Glutamatergic neuron (in vitro differentiated cells): Measurements from ENCODE around the gene CECR2. TPM values are rescaled to one million over a fixed set of nuclear protein-coding genes. Genes with fewer than 3 reads are reported as not detected.
A peak's percentile ranks its signal among the peaks of the same experiment; 100 is the strongest.

ENCODE experiments used
- DNase-seq: peaks from one replicate; pipeline ENCODE4 v3.0.0; 2022
- H3K27ac Mint-ChIP-seq: one replicate; pipeline ENCODE4 v1.8.0; 2020; ENCODE audit warnings: mild to moderate bottlenecking, mixed read lengths, inconsistent platforms; ENCODE audit not compliant: unreplicated experiment
- H3K27me3 Mint-ChIP-seq: one replicate; pipeline ENCODE4 v1.8.0; 2020; ENCODE audit warnings: mild to moderate bottlenecking, moderate library complexity, mixed read lengths, inconsistent platforms; ENCODE audit not compliant: unreplicated experiment
- H3K36me3 Mint-ChIP-seq: one replicate; pipeline ENCODE4 v1.8.0; 2020; ENCODE audit warnings: mild to moderate bottlenecking, mixed read lengths, inconsistent platforms; ENCODE audit not compliant: unreplicated experiment
- H3K4me1 Mint-ChIP-seq: one replicate; pipeline ENCODE4 v1.8.0; 2020; ENCODE audit warnings: mild to moderate bottlenecking, low read depth, mixed read lengths, inconsistent platforms; ENCODE audit not compliant: unreplicated experiment
- H3K4me3 Mint-ChIP-seq: one replicate; pipeline ENCODE4 v1.8.0; 2020; ENCODE audit warnings: mild to moderate bottlenecking, mixed read lengths, inconsistent platforms; ENCODE audit not compliant: unreplicated experiment
- H3K9me3 Mint-ChIP-seq: one replicate; pipeline ENCODE4 v1.8.0; 2020; ENCODE audit warnings: mild to moderate bottlenecking, moderate library complexity, mixed read lengths, inconsistent platforms; ENCODE audit not compliant: unreplicated experiment
- total RNA-seq: library from RNA; stranded (reverse); fragmentation: NEBNext Ultra II Directional; extraction: Animal tissue kit (Norgen Biotek cat#: 25700); gene quantifications from one replicate; pipeline ENCODE4 v1.2.1, GENCODE V29; 2021; ENCODE audit not compliant: unreplicated experiment
- TF ChIP-seq, protein P1 (sequence below): fragments of 200-600 bp; sonication (generic); IDR thresholded peaks from one replicate; pipeline ENCODE4 v1.5.0; 2021; ENCODE audit not compliant: partially characterized antibody, unreplicated experiment

CECR2 gene
- total RNA-seq, 1 donor from 2014 or later = 178 TPM

- H3K36me3 Mint-ChIP-seq = no peaks in the 10 kb centered on the region
- no peak for DNase-seq
- no peak overlapping the region for H3K4me3 Mint-ChIP-seq
- peaks cover 64% of the 10 kb centered on the region for H3K4me1 Mint-ChIP-seq
- H3K27me3 Mint-ChIP-seq = peaks cover 8% of the 10 kb centered on the region
- peaks cover 3% of the 10 kb centered on the region for H3K9me3 Mint-ChIP-seq
- TF ChIP-seq, protein P1, sequence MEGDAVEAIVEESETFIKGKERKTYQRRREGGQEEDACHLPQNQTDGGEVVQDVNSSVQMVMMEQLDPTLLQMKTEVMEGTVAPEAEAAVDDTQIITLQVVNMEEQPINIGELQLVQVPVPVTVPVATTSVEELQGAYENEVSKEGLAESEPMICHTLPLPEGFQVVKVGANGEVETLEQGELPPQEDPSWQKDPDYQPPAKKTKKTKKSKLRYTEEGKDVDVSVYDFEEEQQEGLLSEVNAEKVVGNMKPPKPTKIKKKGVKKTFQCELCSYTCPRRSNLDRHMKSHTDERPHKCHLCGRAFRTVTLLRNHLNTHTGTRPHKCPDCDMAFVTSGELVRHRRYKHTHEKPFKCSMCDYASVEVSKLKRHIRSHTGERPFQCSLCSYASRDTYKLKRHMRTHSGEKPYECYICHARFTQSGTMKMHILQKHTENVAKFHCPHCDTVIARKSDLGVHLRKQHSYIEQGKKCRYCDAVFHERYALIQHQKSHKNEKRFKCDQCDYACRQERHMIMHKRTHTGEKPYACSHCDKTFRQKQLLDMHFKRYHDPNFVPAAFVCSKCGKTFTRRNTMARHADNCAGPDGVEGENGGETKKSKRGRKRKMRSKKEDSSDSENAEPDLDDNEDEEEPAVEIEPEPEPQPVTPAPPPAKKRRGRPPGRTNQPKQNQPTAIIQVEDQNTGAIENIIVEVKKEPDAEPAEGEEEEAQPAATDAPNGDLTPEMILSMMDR = no peak
- no peak overlapping the region for H3K27ac Mint-ChIP-seq
Measured at GRCh38 chr22:17376950-17377349, 7.7 kb downstream of the CECR2 start.

- TF ChIP-seq, protein P1 = no peak
- DNase-seq = no peak
- H3K27me3 Mint-ChIP-seq = peaks cover 6% of the 10 kb centered on the region
- H3K27ac Mint-ChIP-seq = peak overlapping the region; percentile 89
- H3K4me3 Mint-ChIP-seq = peak overlapping the region; percentile 86
- H3K4me1 Mint-ChIP-seq = peaks cover 51% of the 10 kb centered on the region
- peaks cover 12% of the 10 kb centered on the region for H3K36me3 Mint-ChIP-seq
- peaks cover 9% of the 10 kb centered on the region for H3K9me3 Mint-ChIP-seq
Measured at GRCh38 chr22:17379944-17380343, 10.7 kb downstream of the CECR2 start.

DNA sequence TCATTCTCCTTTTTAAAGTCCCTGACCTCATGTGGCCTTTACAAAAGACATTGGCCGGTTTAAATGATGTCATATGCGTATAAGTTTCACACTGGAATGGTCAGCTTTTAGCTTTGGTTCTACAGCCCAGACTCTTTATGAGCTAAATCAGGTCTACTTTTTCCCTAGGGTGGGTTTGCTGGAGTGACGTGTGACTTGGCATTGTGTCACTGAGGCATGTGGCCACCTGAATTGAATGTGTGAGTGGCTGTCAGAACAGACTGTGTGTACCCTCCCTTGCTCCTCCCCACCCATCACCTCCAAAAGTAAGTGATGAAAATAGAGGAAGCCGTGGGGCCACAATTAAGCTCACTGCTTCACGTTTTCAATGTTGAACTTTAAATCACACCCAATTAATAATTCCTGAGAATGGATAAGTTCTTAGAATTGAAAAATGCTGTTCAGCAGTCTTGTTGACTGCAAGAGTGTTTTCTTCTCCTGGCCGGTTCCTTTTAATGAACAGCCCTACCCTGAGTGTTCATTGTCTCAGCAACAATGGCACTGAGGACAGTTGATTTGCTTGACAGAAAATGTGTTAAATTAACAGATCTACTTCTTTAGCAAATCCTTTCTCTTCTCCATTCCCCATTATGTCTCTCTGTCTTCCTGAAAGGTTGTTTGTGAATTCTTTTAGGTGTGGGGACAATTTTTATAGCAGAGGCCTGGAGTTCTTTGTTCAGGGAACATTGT, 11.3 kb downstream of the CECR2 start:
- TF ChIP-seq, protein P1 = no peak
- no peak for DNase-seq
- peak overlapping the region; percentile 89 for H3K27ac Mint-ChIP-seq
- peaks cover 13% of the 10 kb centered on the region for H3K9me3 Mint-ChIP-seq
- H3K27me3 Mint-ChIP-seq = peaks cover 4% of the 10 kb centered on the region
- H3K36me3 Mint-ChIP-seq = peaks cover 18% of the 10 kb centered on the region
- peaks cover 55% of the 10 kb centered on the region for H3K4me1 Mint-ChIP-seq
- H3K4me3 Mint-ChIP-seq = peak overlapping the region; percentile 86

DNA sequence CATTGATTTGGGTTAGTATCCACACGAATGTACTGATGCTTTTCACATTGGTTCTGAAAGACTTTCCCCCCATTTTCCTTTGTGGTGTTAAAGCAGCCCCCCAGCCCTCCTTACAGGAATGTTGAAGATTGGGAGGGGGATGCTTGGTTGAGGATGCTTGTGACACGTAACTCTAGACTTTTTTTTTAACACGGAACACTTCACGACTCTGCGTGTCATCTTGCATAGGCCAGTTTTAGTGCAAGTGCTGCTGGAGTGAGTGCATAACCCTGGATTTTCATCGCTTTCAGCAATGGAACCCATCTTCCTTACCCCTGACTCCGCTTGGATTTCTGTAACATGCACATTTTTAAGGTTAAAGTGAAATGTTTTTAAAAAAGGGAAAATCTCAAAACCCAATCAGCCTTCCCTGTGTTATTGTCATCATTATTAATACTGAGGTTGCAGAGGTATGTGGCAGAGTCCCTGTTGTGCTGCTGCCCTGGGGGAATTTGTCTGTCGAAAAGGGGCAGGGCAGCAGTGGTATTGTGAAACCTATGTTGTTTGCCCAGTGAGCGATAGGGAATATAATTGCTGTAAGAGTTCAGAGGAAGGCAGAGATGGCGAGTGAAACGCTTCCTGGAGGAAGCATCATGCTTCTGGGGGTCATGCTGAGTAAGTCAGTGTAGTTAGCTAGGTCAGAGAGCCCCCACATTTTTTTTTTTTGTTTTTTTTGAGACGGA, 12.1 kb downstream of the CECR2 start:
- no peak for DNase-seq
- Mint-ChIP-seq H3K4me1 (peaks cover 54% of the 10 kb centered on the region), H3K4me3 (peak overlapping the region; percentile 49), H3K27ac (peak overlapping the region; percentile 76), H3K9me3 (peaks cover 11% of the 10 kb centered on the region), H3K36me3 (peaks cover 20% of the 10 kb centered on the region), H3K27me3 (peaks cover 3% of the 10 kb centered on the region)
- TF ChIP-seq, protein P1 = no peak
